GM19240 (cell line): ENCODE measurements around the gene TACR3.
"Not testable (repeated sequence)": the region's sequence is repeated elsewhere in the genome, so short reads cannot be mapped to it uniquely, and the experiment has no call there.

Experiments
- DNase-seq: peaks from one replicate; pipeline ENCODE4 v3.0.0; 2011; ENCODE audit warnings: low spot score; ENCODE audit not compliant: insufficient read length

The TACR3 gene

GRCh38 chr4:103719830-103720207, at the start of gene TACR3:
TSS of gene TACR3 (minus strand) at chr4:103719985. CDS start at chr4:103719675, 310 bp downstream.
- no peak for DNase-seq

DNA sequence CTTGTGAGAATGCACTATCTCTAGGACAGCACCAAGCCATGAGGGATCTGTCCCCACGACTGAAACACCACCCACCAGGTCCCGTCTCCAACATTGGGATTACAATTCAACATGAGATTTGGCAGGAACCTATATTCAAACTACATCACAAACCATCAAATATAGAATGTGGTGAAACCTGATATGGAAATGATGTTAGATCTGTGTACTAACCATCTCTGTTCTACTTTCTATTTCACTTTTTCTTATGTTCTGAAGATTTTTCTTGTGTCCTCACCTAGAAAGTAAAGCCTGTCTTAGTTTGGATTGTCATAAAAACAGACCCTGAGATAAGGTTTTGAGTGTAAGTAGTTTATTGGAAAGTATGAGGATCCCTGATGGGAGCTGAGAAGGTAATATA, 37.8 kb upstream of the TACR3 start:
- no peak for DNase-seq

GRCh38 chr4:103756741-103757140, 37.0 kb upstream of the TACR3 start:
- DNase-seq, result no peak

DNA sequence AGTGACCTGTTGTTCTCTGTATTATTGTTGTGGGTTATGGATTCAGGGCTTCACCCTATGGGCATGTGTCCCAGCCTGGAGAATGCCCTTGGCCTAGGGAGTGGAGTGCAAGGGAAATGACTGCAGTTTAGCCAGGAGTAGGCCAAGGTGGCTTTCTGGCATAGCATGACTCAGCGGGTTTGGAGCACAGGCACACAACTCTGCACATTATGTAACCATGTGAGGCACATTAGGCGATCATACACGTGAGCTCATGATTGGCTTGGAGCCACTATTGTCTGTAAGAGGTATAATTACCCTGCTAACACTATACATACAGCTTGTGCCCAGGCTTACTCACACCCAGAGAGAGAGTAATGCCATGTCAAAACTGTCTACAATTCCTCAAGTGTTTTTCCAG, 35.1 kb upstream of the TACR3 start:
- DNase-seq, result no peak

- DNase-seq, result no peak
Measured at GRCh38 chr4:103753868-103754653, 34.3 kb upstream of the TACR3 start.

DNA sequence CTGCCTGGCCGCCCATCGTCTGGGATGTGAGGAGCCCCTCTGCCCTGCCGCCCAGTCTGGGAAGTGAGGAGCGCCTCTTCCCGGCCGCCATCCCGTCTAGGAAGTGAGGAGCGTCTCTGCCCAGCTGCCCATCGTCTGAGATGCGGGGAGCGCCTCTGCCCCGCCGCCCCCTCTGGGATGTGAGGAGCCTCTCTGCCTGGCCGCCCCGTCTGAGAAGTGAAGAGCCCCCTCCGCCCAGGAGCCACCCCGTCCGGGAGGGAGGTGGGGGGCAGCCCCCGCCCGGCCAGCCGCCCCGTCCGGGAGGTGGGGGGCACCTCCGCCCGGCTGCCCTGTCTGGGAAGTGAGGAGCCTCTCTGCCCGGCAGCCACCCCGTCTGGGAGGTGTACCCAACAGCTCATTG, 3.4 kb upstream of the TACR3 start:
- DNase-seq, result not testable (repeated sequence)

GRCh38 chr4:103721251-103721650, 1.5 kb upstream of the TACR3 start:
- DNase-seq, result no peak

- DNase-seq, result no peak
Measured at GRCh38 chr4:103720661-103721060, 876 bp upstream of the TACR3 start.

GRCh38 chr4:103719105-103719829, 518 bp downstream of the TACR3 start:
- no peak for DNase-seq

DNA sequence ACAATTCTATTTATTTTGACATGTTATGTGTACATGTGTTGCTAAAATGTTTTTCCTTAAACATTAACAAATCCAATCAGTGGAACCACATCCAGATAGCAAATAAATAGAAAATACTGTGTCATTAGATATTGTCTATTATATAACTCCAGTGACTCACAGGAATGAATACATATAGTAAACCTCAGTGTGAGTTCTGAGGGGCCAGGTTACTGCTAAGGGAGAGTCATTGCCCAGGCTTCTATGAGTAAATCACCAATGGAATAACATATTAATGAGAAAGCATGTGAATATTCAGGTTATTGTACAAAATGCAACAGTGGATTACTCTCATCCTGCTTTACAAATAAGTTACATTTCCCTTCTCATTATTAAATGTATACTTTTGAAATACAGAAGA, 27.2 kb downstream of the TACR3 start:
- DNase-seq, result no peak

GRCh38 chr4:103673983-103674382, 45.8 kb downstream of the TACR3 start:
- DNase-seq, result no peak

DNA sequence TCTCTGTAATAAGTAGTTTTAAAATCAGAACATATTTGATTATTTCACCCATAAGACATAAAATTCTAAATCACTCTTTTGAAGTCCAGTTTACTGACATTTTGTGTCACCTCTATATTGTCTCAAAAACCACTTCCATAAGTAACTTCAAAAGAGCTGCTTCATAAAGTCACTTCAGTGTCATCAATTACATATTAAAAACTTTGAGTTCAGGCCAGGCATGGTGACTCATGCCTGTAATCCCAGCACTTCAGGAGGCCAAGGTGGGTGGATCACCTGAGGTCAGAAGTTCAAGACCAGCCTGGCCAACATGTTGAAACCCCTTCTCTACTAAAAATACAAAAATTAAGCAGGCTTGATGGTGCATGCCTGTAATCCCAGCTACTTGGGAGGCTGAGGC, 53.0 kb downstream of the TACR3 start:
- DNase-seq, result not testable (repeated sequence)

DNA sequence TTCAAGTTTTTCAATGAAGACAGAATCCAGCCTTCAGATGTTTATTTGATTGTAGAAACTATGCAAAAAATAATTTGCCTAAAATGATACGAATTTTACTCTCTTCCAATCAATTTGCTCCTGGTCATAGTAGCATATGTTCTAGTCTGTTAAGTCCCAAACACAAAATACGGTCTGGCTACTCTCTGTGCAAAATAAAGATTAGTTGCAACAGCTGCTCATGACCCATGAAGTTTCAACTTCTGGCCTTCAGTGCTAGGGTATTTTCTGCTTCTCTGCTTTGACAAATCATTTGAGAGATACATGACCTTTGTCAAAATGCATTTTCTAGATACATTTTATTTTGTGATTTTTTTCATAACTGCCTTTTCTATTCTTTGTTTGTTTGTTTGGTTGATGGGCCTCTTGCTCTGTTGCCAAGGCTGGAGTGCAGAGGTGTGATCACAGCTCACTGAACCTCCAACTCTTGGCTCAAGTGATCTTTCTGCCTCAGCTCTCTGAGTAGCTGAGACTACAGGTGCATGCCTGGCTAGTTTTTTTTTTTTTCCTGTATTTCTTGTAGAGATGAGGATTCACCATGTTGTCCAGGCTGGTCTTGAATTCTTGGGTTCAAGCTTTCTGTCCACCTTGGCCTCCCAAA, 55.2 kb downstream of the TACR3 start:
- DNase-seq, result no peak

- DNase-seq, result no peak
Measured at GRCh38 chr4:103648541-103648940, 71.2 kb downstream of the TACR3 start.

- no peak for DNase-seq
Measured at GRCh38 chr4:103645991-103646390, 73.8 kb downstream of the TACR3 start.

- DNase-seq, result no peak
Measured at GRCh38 chr4:103634236-103634635, 85.5 kb downstream of the TACR3 start.

DNA sequence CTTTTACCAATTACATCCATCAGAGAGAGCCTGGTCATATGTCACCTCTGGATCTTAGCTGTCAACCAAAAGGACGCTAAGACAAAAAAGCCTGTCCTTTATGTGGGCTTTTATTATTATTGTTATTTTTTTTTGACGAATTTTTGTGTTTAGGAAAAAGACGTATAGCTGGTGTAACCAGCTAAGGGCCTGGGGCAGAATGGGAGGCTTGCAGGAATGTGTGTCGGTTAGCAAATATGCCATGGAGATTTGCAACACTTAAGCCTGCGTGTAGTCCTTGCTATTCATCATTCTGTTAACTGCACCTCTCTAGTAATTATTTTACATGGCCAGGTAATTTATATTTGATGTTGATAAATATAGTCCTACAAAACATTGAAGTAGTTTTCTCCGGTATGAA, 93.5 kb downstream of the TACR3 start:
- DNase-seq, result no peak

GRCh38 chr4:103591841-103592240, 127.9 kb downstream of the TACR3 start:
- no peak for DNase-seq

DNA sequence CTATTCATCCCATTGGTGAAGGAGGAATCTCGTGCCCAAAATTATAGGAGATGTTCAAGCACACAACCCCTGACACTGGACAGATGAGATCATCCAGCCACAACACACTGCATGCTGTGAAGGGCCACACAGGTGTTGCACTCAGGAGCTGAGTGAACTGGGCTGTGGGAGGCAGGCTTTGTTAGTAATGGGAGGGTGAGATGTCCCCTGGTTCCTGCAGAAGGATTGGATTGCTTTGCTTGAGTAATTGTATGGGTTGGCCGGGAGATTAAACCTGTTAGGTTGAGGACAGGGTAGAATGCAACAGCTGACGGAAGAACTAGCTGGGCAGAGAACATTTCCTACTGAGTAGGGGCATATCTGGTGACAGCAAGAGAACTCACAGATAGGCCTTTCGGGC, 152.2 kb downstream of the TACR3 start:
- no peak for DNase-seq

- DNase-seq, result not testable (repeated sequence)
Measured at GRCh38 chr4:103559178-103559577, 160.6 kb downstream of the TACR3 start.
